LNCAP (cell line): ENCODE measurements around the gene KMT5B.

ENCODE experiments used
- TF ChIP-seq, protein P1 (sequence below): fragments of 450-650 bp; IDR thresholded peaks from 2 replicates; pipeline ENCODE4 v1.5.1; 2017; ENCODE audit warnings: mild to moderate bottlenecking

The KMT5B gene

GRCh38 chr11:68229601-68230000 is 16.5 kb upstream of the KMT5B start:
- TF ChIP-seq, protein P1, sequence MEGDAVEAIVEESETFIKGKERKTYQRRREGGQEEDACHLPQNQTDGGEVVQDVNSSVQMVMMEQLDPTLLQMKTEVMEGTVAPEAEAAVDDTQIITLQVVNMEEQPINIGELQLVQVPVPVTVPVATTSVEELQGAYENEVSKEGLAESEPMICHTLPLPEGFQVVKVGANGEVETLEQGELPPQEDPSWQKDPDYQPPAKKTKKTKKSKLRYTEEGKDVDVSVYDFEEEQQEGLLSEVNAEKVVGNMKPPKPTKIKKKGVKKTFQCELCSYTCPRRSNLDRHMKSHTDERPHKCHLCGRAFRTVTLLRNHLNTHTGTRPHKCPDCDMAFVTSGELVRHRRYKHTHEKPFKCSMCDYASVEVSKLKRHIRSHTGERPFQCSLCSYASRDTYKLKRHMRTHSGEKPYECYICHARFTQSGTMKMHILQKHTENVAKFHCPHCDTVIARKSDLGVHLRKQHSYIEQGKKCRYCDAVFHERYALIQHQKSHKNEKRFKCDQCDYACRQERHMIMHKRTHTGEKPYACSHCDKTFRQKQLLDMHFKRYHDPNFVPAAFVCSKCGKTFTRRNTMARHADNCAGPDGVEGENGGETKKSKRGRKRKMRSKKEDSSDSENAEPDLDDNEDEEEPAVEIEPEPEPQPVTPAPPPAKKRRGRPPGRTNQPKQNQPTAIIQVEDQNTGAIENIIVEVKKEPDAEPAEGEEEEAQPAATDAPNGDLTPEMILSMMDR: no peak

GRCh38 chr11:68226421-68226820 is 13.3 kb upstream of the KMT5B start:
- TF ChIP-seq, protein P1: no peak

DNA sequence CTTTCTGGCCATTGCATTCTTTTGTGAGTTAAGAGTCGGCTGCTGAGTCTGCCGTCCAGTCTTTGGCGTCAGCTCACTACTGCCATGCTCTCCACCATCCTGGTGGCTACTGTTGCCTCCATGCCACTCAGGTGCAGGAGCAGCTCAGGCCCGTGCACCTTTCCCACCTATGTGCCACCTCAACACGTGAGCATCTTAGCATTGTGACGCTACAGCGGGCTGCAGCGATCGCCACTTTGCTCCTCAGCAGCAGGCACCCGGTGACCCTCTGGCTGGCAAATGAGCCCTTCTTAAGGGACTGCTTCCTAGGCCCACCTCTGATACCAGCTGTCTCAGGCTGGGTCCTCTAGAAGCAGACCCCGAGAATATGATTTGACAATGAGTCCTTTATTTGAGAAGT is 11.5 kb upstream of the KMT5B start:
- TF ChIP-seq, protein P1: no peak

- TF ChIP-seq, protein P1: no peak
Observed at GRCh38 chr11:68223275-68223674, 10.2 kb upstream of the KMT5B start.

- TF ChIP-seq, protein P1: no peak
Observed at GRCh38 chr11:68221406-68221805, 8.3 kb upstream of the KMT5B start.

DNA sequence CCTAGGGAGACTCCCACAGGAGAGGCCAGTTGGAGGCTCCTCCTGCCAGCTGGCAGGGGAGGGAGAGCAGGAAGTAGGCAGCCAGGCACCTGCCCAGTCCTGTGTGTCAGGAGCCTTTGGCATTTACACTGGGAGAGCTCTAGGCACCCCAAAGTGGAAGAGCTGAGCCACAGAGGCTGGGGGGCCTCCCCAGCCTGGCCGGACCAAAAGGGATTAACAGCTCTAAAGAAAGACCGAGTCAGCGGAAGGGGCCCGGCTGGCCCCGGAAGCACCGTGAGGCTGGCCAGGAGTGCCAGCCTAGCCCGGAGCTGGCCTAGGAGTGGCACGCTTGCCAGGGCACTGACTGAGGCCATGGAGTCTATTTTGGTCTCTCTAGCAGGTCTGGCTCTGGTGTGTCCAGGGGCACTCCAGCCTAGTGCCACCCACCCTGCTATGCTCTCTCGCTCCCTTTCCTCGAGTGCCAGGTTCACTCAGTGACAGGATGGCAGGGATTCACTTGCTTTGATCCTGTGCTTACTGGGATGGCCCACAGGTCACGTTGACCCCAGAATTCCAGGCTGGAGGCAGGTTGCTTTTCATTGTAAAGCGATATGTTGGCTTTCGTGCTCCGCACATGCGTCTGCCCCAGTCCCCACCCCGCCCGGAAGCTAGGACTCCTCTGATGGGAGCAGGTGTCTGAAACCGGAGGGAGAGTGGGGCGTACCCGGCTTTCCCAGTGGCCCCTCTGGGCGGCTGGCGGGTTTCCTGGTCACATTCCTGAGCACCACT is 3.3 kb upstream of the KMT5B start:
- TF ChIP-seq, protein P1: no peak

GRCh38 chr11:68215524-68216170 is 2.6 kb upstream of the KMT5B start:
- TF ChIP-seq, protein P1: no peak
